Effector memory CD4-positive, alpha-beta T cell (primary cell): ENCODE results near the gene TAB2.

Experiments
- DNase-seq, 3 donors: peaks; one replicate each; pipeline ENCODE4 v3.0.0-alpha.2; 2020
- H3K27ac ChIP-seq: 2 replicates; pipeline ENCODE4 v1.7.0; 2013; ENCODE audit warnings: mild to moderate bottlenecking, low read length, moderate library complexity; ENCODE audit not compliant: insufficient read depth, poor library complexity, severe bottlenecking
- H3K27me3 ChIP-seq: replicated peaks from 2 replicates; pipeline ENCODE4 v1.7.0; 2013; ENCODE audit warnings: mild to moderate bottlenecking, low read length; ENCODE audit not compliant: insufficient read depth, control insufficient read depth, poor library complexity, severe bottlenecking
- H3K36me3 ChIP-seq: 2 replicates; pipeline ENCODE4 v1.7.0; 2013; ENCODE audit warnings: mild to moderate bottlenecking, low read length, moderate library complexity; ENCODE audit not compliant: control insufficient read depth, insufficient read depth
- H3K4me1 ChIP-seq: 2 replicates; pipeline ENCODE4 v1.7.0; 2013; ENCODE audit warnings: low read length, mild to moderate bottlenecking; ENCODE audit not compliant: control insufficient read depth, insufficient read depth, poor library complexity, severe bottlenecking
- H3K4me3 ChIP-seq: 2 replicates; pipeline ENCODE4 v1.7.0; 2013; ENCODE audit warnings: low read length, low read depth, mild to moderate bottlenecking; ENCODE audit not compliant: insufficient read depth, poor library complexity, severe bottlenecking
- H3K9me3 ChIP-seq: 2 replicates; pipeline ENCODE4 v1.7.0; 2013; ENCODE audit warnings: mild to moderate bottlenecking, low read length, moderate library complexity; ENCODE audit not compliant: control insufficient read depth

Gene TAB2

GRCh38 chr6:149419696-149420404 lies 102.3 kb downstream of the TAB2 start:
- H3K4me1 ChIP-seq: no peaks in the 10 kb centered on the region
- no peaks in the 10 kb centered on the region for H3K36me3 ChIP-seq
- H3K9me3 ChIP-seq: no peaks in the 10 kb centered on the region
- H3K27ac ChIP-seq: no peak overlapping the region
- no peaks in the 10 kb centered on the region for H3K27me3 ChIP-seq
- no peak overlapping the region for H3K4me3 ChIP-seq
- no peak for DNase-seq

GRCh38 chr6:149421132-149421531 lies 103.6 kb downstream of the TAB2 start:
- H3K27ac ChIP-seq: no peak overlapping the region
- DNase-seq: no peak
- H3K27me3 ChIP-seq: no peaks in the 10 kb centered on the region
- no peak overlapping the region for H3K4me3 ChIP-seq
- H3K9me3 ChIP-seq: no peaks in the 10 kb centered on the region
- H3K4me1 ChIP-seq: no peaks in the 10 kb centered on the region
- H3K36me3 ChIP-seq: no peaks in the 10 kb centered on the region

- no peaks in the 10 kb centered on the region for H3K36me3 ChIP-seq
- no peaks in the 10 kb centered on the region for H3K9me3 ChIP-seq
- H3K4me1 ChIP-seq: no peaks in the 10 kb centered on the region
- H3K27me3 ChIP-seq: no peaks in the 10 kb centered on the region
- no peak overlapping the region for H3K4me3 ChIP-seq
- no peak overlapping the region for H3K27ac ChIP-seq
- DNase-seq: no peak
These were observed 105.1 kb downstream of the TAB2 start for GRCh38 chr6:149422581-149422980.

GRCh38 chr6:149423964-149424440 lies 106.5 kb downstream of the TAB2 start:
- no peaks in the 10 kb centered on the region for H3K27me3 ChIP-seq
- no peaks in the 10 kb centered on the region for H3K4me1 ChIP-seq
- no peak for DNase-seq
- H3K36me3 ChIP-seq: no peaks in the 10 kb centered on the region
- no peak overlapping the region for H3K27ac ChIP-seq
- H3K4me3 ChIP-seq: no peak overlapping the region
- no peaks in the 10 kb centered on the region for H3K9me3 ChIP-seq

GRCh38 chr6:149425224-149425623 lies 107.7 kb downstream of the TAB2 start:
- no peak for DNase-seq
- H3K9me3 ChIP-seq: no peaks in the 10 kb centered on the region
- no peaks in the 10 kb centered on the region for H3K36me3 ChIP-seq
- no peak overlapping the region for H3K27ac ChIP-seq
- H3K4me1 ChIP-seq: no peaks in the 10 kb centered on the region
- H3K4me3 ChIP-seq: no peak overlapping the region
- no peaks in the 10 kb centered on the region for H3K27me3 ChIP-seq

GRCh38 chr6:149425754-149426153 lies 108.2 kb downstream of the TAB2 start:
- Histone ChIP-seq H3K9me3 (no peaks in the 10 kb centered on the region), H3K36me3 (no peaks in the 10 kb centered on the region), H3K4me3 (no peak overlapping the region), H3K27ac (no peak overlapping the region), H3K27me3 (no peaks in the 10 kb centered on the region), H3K4me1 (no peaks in the 10 kb centered on the region)
- DNase-seq: no peak

GRCh38 chr6:149428606-149429005 lies 111.1 kb downstream of the TAB2 start:
- Histone ChIP-seq H3K27me3 (no peaks in the 10 kb centered on the region), H3K4me1 (no peaks in the 10 kb centered on the region), H3K27ac (no peak overlapping the region), H3K4me3 (no peak overlapping the region), H3K9me3 (no peaks in the 10 kb centered on the region), H3K36me3 (no peaks in the 10 kb centered on the region)
- DNase-seq: no peak

GRCh38 chr6:149429427-149430360 lies 112.2 kb downstream of the TAB2 start:
- Histone ChIP-seq H3K4me1 (no peaks in the 10 kb centered on the region), H3K27me3 (no peaks in the 10 kb centered on the region), H3K4me3 (no peak overlapping the region), H3K27ac (no peak overlapping the region), H3K9me3 (no peaks in the 10 kb centered on the region), H3K36me3 (no peaks in the 10 kb centered on the region)
- DNase-seq: no peak

- no peaks in the 10 kb centered on the region for H3K27me3 ChIP-seq
- DNase-seq: peak; percentile 72 to 84 (median 74)
- no peaks in the 10 kb centered on the region for H3K4me1 ChIP-seq
- no peaks in the 10 kb centered on the region for H3K36me3 ChIP-seq
- H3K9me3 ChIP-seq: no peaks in the 10 kb centered on the region
- no peak overlapping the region for H3K27ac ChIP-seq
- H3K4me3 ChIP-seq: peak overlapping the region; percentile 34
These were observed 114.6 kb downstream of the TAB2 start for GRCh38 chr6:149431905-149432775.
